GM18951 (cell line): ENCODE results near the gene LETM1.

Experiments used
- POLR2A ChIP-seq: IDR thresholded peaks from 4 replicates; pipeline ENCODE4 v1.6.1; 2011; ENCODE audit warnings: mild to moderate bottlenecking; ENCODE audit not compliant: insufficient read length, insufficient read depth; ENCODE audit errors: extremely low read depth
- in situ Hi-C: fragments of 300-500 bp; cut with MboI; formaldehyde crosslinking; loops from one replicate; pipeline ENCODE4 v1.12.0; 2022; ENCODE audit warnings: low sequenced_read_pairs, mixed read lengths, inconsistent platforms; ENCODE audit not compliant: unreplicated experiment

The LETM1 gene

GRCh38 chr4:1793940-1794808, 61.8 kb downstream of the LETM1 start:
- TF ChIP-seq POLR2A = no peak
- in situ Hi-C loops = no loop called here

GRCh38 chr4:1793496-1793840, 62.5 kb downstream of the LETM1 start:
- in situ Hi-C loops = no loop called here
- TF ChIP-seq POLR2A = no peak

GRCh38 chr4:1792832-1793495, 63.0 kb downstream of the LETM1 start, which contains the start of gene FGFR3:
FGFR3 (plus strand) TSS chr4:1793293; CDS start chr4:1793935, 642 bp downstream.
- TF ChIP-seq POLR2A = peak; percentile 15
- in situ Hi-C loops = no loop called here

- TF ChIP-seq POLR2A = no peak
- in situ Hi-C loops = no loop called here
Observed at GRCh38 chr4:1792158-1792831, 63.7 kb downstream of the LETM1 start.

GRCh38 chr4:1790005-1790404, 66.0 kb downstream of the LETM1 start:
- no peak for TF ChIP-seq POLR2A
- in situ Hi-C loops = no loop called here

- no peak for TF ChIP-seq POLR2A
- in situ Hi-C loops = no loop called here
Observed at GRCh38 chr4:1789552-1789951, 66.4 kb downstream of the LETM1 start.

GRCh38 chr4:1788254-1788973, 67.5 kb downstream of the LETM1 start:
- TF ChIP-seq POLR2A = no peak
- in situ Hi-C loops = no loop called here

GRCh38 chr4:1787411-1788077, 68.4 kb downstream of the LETM1 start:
- in situ Hi-C loops = no loop called here
- TF ChIP-seq POLR2A = no peak

- no peak for TF ChIP-seq POLR2A
- in situ Hi-C loops = no loop called here
Observed at GRCh38 chr4:1786544-1787362, 69.2 kb downstream of the LETM1 start.

- in situ Hi-C loops = no loop called here
- TF ChIP-seq POLR2A = no peak
Observed at GRCh38 chr4:1785592-1785991, 70.4 kb downstream of the LETM1 start.

- in situ Hi-C loops = no loop called here
- no peak for TF ChIP-seq POLR2A
Observed at GRCh38 chr4:1784789-1785591, 71.0 kb downstream of the LETM1 start.
